H1 (cell line): ENCODE data around the gene ATF7. TPM values are rescaled to one million over a fixed set of nuclear protein-coding genes. Genes with fewer than 3 reads are reported as not detected.
A peak's percentile ranks its signal among the peaks of the same experiment; 100 is the strongest.

Experiments used
- CTCF ChIA-PET: fragments of 300-600 bp; sonication (Branson Sonifier 250); formaldehyde crosslinking; loops from one replicate; lab custom pipeline; 2021; ENCODE audit not compliant: partially characterized antibody; lab: Charles Lee
- POLR2A ChIA-PET: fragments of 300-600 bp; sonication (Branson Sonifier 250); formaldehyde crosslinking; loops from one replicate; lab custom pipeline; 2021; ENCODE audit warnings: inconsistent platforms; ENCODE audit not compliant: partially characterized antibody; lab: Charles Lee
- DNase-seq, 2 experiments: peaks; one replicate each; pipeline versions ENCODE4 v3.0.0 to v3.0.0-alpha.2; 2010 to 2022; ENCODE audit warnings: low spot score in 2 of 2, low read depth in 1 of 2, mixed read lengths in 1 of 2
- FAIRE-seq: peaks from 2 replicates; lab custom pipeline; 2011; peaks lifted over from hg19 to GRCh38; lab: Jason Lieb, UNC
- H2AFZ ChIP-seq: 2 replicates; pipeline ENCODE4 v1.8.1; 2012; ENCODE audit warnings: low read length, inconsistent platforms
- H2AK5ac ChIP-seq: 2 replicates; pipeline ENCODE4 v1.6.1; 2013; ENCODE audit warnings: low read depth, low read length
- H2BK120ac ChIP-seq: replicated peaks from 2 replicates; pipeline ENCODE3; 2013; ENCODE audit warnings: low read depth, low read length, inconsistent platforms
- H2BK12ac ChIP-seq: 2 replicates; pipeline ENCODE4 v1.6.1; 2013; ENCODE audit warnings: low read depth, low read length
- H2BK15ac ChIP-seq: 2 replicates; pipeline ENCODE4 v1.6.1; 2013; ENCODE audit warnings: low read length
- H2BK20ac ChIP-seq: 2 replicates; pipeline ENCODE4 v1.6.1; 2013; ENCODE audit warnings: low read length
- H2BK5ac ChIP-seq: 2 replicates; pipeline ENCODE4 v1.6.1; 2013; ENCODE audit warnings: low read depth, low read length
- H3K14ac ChIP-seq: 2 replicates; pipeline ENCODE4 v1.6.1; 2013; ENCODE audit warnings: inconsistent platforms; ENCODE audit not compliant: insufficient read length
- H3K18ac ChIP-seq: 2 replicates; pipeline ENCODE4 v1.6.1; 2013; ENCODE audit warnings: low read length; ENCODE audit errors: extremely low read depth
- H3K23ac ChIP-seq: 2 replicates; pipeline ENCODE4 v1.6.1; 2013; ENCODE audit warnings: inconsistent platforms; ENCODE audit not compliant: insufficient read length
- H3K23me2 ChIP-seq: 2 replicates; pipeline ENCODE4 v1.6.1; 2013; ENCODE audit warnings: low read depth, low read length
- H3K27ac ChIP-seq: 2 replicates; pipeline ENCODE4 v1.6.1; 2011; ENCODE audit warnings: low read depth, low read length, inconsistent platforms
- H3K27me3 ChIP-seq, 4 experiments: replicated peaks in 1 of 4; 1 replicate in 1 of 4; 2 replicates in 3 of 4; pipeline versions ENCODE4 v1.6.1 to v1.8.1; 2011 to 2013; ENCODE audit warnings: low read length in 3 of 4, mild to moderate bottlenecking in 3 of 4, inconsistent platforms in 2 of 4, mixed read lengths in 2 of 4, moderate library complexity in 1 of 4; ENCODE audit not compliant: control insufficient read depth in 3 of 4, insufficient read depth in 3 of 4; ENCODE audit errors: extremely low read depth in 1 of 4
- H3K36me3 ChIP-seq, 4 experiments: 2 replicates each; pipeline versions ENCODE4 v1.6.1 to v1.8.1; 2011 to 2013; ENCODE audit warnings: mild to moderate bottlenecking in 4 of 4, low read length in 3 of 4, moderate library complexity in 2 of 4, control low read depth in 1 of 4, inconsistent platforms in 1 of 4; ENCODE audit not compliant: insufficient read depth in 4 of 4, control insufficient read depth in 2 of 4
- H3K4ac ChIP-seq: replicated peaks from 2 replicates; pipeline ENCODE3; 2013; ENCODE audit warnings: low read length, low read depth, mixed read lengths, inconsistent platforms; ENCODE audit not compliant: insufficient read length
- H3K4me1 ChIP-seq, 4 experiments: replicated peaks in 1 of 4; 1 replicate in 1 of 4; 2 replicates in 3 of 4; pipeline versions ENCODE4 v1.6.1 to v1.8.1; 2011 to 2013; ENCODE audit warnings: low read length in 3 of 4, inconsistent platforms in 2 of 4, mixed read lengths in 1 of 4; ENCODE audit not compliant: insufficient read depth in 4 of 4, control insufficient read depth in 3 of 4
- H3K4me2 ChIP-seq, 2 experiments: 2 replicates each; pipeline versions ENCODE4 v1.6.1 to v1.8.1; 2011 to 2013; ENCODE audit warnings: low read depth in 2 of 2, low read length in 2 of 2, control low read depth in 1 of 2, inconsistent platforms in 1 of 2, mild to moderate bottlenecking in 1 of 2; ENCODE audit not compliant: insufficient read depth in 1 of 2
- H3K4me3 ChIP-seq, 4 experiments: fragments of 200-600, 300-600 bp in 1 of 4; sonication (generic), shearing (Covaris generic), sonication (Bioruptor Twin) in 1 of 4; 2 replicates each; pipeline versions ENCODE4 v1.5.1 to v1.8.1; 2011 to 2016; ENCODE audit warnings: low read length in 4 of 4, low read depth in 3 of 4, control low read depth in 2 of 4, inconsistent platforms in 2 of 4, mild to moderate bottlenecking in 2 of 4, mixed read lengths in 1 of 4, moderate library complexity in 1 of 4; ENCODE audit not compliant: insufficient read depth in 2 of 4; ENCODE audit errors: extremely low read depth in 1 of 4
- H3K56ac ChIP-seq: replicated peaks from 2 replicates; pipeline ENCODE3; 2013; ENCODE audit warnings: low read depth, mild to moderate bottlenecking, mixed read lengths, low read length, inconsistent platforms; ENCODE audit not compliant: insufficient read length
- H3K79me1 ChIP-seq: 2 replicates; pipeline ENCODE4 v1.6.1; 2013; ENCODE audit warnings: low read depth, low read length, control low read depth
- H3K79me2 ChIP-seq, 2 experiments: 2 replicates each; pipeline versions ENCODE4 v1.6.1 to v1.8.1; 2012 to 2013; ENCODE audit warnings: low read length in 2 of 2, mild to moderate bottlenecking in 2 of 2, inconsistent platforms in 1 of 2; ENCODE audit not compliant: insufficient read depth in 2 of 2, control insufficient read depth in 1 of 2
- H3K9ac ChIP-seq, 4 experiments: replicated peaks in 1 of 4; 1 replicate in 1 of 4; 2 replicates in 3 of 4; pipeline versions ENCODE4 v1.6.1 to v1.8.1; 2011 to 2013; ENCODE audit warnings: low read depth in 3 of 4, low read length in 3 of 4, control low read depth in 2 of 4, mild to moderate bottlenecking in 2 of 4, moderate library complexity in 2 of 4, inconsistent platforms in 1 of 4; ENCODE audit errors: extremely low read depth in 1 of 4
- H3K9me3 ChIP-seq, 2 experiments: 2 replicates each; pipeline versions ENCODE4 v1.6.1 to v1.8.1; 2012 to 2013; ENCODE audit warnings: mild to moderate bottlenecking in 2 of 2, moderate library complexity in 2 of 2, control low read depth in 1 of 2, inconsistent platforms in 1 of 2, low read depth in 1 of 2, low read length in 1 of 2, mixed read lengths in 1 of 2; ENCODE audit not compliant: insufficient read depth in 2 of 2
- H4K20me1 ChIP-seq, 2 experiments: replicated peaks in 1 of 2; 2 replicates each; pipeline versions ENCODE3 to v1.8.1; 2011 to 2013; ENCODE audit warnings: inconsistent platforms in 2 of 2, low read length in 2 of 2, mild to moderate bottlenecking in 1 of 2; ENCODE audit not compliant: insufficient read depth in 2 of 2, control insufficient read depth in 1 of 2
- H4K5ac ChIP-seq: 2 replicates; pipeline ENCODE4 v1.6.1; 2013; ENCODE audit warnings: low read length, low read depth, mixed read lengths, inconsistent platforms; ENCODE audit not compliant: insufficient read length
- H4K8ac ChIP-seq: 2 replicates; pipeline ENCODE4 v1.8.0; 2013; ENCODE audit warnings: mild to moderate bottlenecking, moderate library complexity, low read length, inconsistent platforms; ENCODE audit not compliant: insufficient read depth; ENCODE audit errors: extremely low read depth
- H4K91ac ChIP-seq: replicated peaks from 2 replicates; pipeline ENCODE3; 2013; ENCODE audit warnings: low read length, mixed read lengths, inconsistent platforms; ENCODE audit not compliant: insufficient read length
- HDAC2 ChIP-seq, 2 experiments: fragments of 300-600 bp in 1 of 2; sonication (generic) in 1 of 2; IDR thresholded peaks; 2 replicates each; pipeline ENCODE4 v1.6.1; 2011 to 2012; ENCODE audit warnings: low read depth in 2 of 2, low read length in 2 of 2, mild to moderate bottlenecking in 2 of 2, moderate library complexity in 2 of 2, borderline replicate concordance in 1 of 2, inconsistent platforms in 1 of 2
- POLR2A ChIP-seq, 2 experiments: IDR thresholded peaks; 1 replicate in 1 of 2; 2 replicates in 1 of 2; pipeline ENCODE4 v1.6.1; 2011; ENCODE audit warnings: low read depth in 2 of 2, low read length in 2 of 2, mild to moderate bottlenecking in 2 of 2; ENCODE audit errors: control extremely low read depth in 1 of 2
- POLR2AphosphoS5 ChIP-seq: IDR thresholded peaks from 2 replicates; pipeline ENCODE4 v1.6.1; 2011; ENCODE audit warnings: low read depth, low read length
- SAP30 ChIP-seq: fragments of 300-600 bp; sonication (generic); IDR thresholded peaks from 2 replicates; pipeline ENCODE4 v1.7.1; 2012; ENCODE audit warnings: low read length, moderate library complexity, mild to moderate bottlenecking, inconsistent platforms; ENCODE audit not compliant: insufficient read depth, insufficient replicate concordance
- WGBS, 2 experiments: shearing (Covaris generic) in 1 of 2; methylation state at CpG; one replicate each; pipeline versions ENCODE4 v1.1.6 to v1.1.7; 2013 to 2015; ENCODE audit warnings: low lambda C conversion rate in 2 of 2, mixed read lengths in 2 of 2, inconsistent platforms in 1 of 2, low coverage in 1 of 2, missing lambda C conversion rate in 1 of 2; ENCODE audit not compliant: insufficient replicate concordance in 2 of 2, insufficient coverage in 1 of 2, insufficient read length in 1 of 2; ENCODE audit errors: extremely low coverage in 1 of 2, missing lambda C conversion rate in 1 of 2; 5-methylcytosine and 5-hydroxymethylcytosine counted together
- polyA plus RNA-seq, 7 experiments: library from polyadenylated mRNA; depleted of rRNA in 3 of 7; stranded (reverse) in 5 of 7; unstranded in 2 of 7; fragments of >200 nt in 5 of 7; fragments of 200-250 nt in 2 of 7; gene quantifications; 1 replicate in 5 of 7; 2 replicates in 1 of 7; 4 replicates in 1 of 7; pipeline versions ENCODE4 v1.2.1 to v1.2.3, GENCODE V29; 2011 to 2013; ENCODE audit warnings: missing spikeins in 2 of 7, mixed read lengths in 2 of 7
- total RNA-seq: library from RNA; stranded (reverse); fragmentation: NEBNext Ultra II Directional; extraction: Animal tissue kit (Norgen Biotek cat#: 25700); gene quantifications from 2 replicates; pipeline ENCODE4 v1.2.1, GENCODE V29; 2021

The ATF7 gene
- total and polyA plus RNA-seq, 2 of the 8 experiments (the other 6 are each of a cell fraction or from before 2014, with no cell fraction given): 10.1 to 16.6 TPM

DNA sequence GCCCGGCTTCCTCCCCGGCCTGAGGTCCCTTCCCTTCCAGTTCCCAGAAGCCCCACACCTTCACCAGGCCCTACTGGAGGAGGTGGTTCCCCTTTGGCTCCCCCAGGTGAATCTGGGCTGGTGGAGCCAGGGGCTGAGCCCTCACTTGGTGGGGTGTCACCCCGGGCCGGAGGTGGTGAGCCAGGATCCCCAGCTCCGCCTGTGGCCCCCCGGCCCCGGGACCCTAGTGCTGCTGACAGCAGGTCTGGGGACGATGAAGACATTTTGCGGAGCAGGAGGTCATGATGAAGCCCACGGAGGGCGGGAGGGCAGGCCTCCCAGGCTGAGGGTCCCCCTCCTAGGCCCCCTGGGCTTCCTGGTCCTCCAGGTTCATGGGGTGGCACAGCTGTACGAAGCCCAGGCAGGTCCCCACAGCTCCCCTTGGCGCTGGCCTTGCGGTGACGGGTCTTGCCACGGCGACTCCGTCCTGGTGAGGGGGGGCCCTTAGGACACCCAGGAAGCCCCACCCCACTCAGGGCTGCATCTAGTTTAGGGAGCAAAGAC, 143.5 kb downstream of the ATF7 start:
- no peak overlapping the region for H4K8ac ChIP-seq
- no peaks in the 10 kb centered on the region for H3K23me2 ChIP-seq
- no peaks in the 10 kb centered on the region for H3K79me2 ChIP-seq
- H4K91ac ChIP-seq: no peak overlapping the region
- H3K4me3 ChIP-seq: no peak overlapping the region
- FAIRE-seq: no peak
- DNase-seq: no peak
- H3K27me3 ChIP-seq: no peaks in the 10 kb centered on the region
- H3K36me3 ChIP-seq: peaks cover 19 to 79% (median 47%) of the 10 kb centered on the region in 4 experiments
- no peak overlapping the region for H3K4ac ChIP-seq
- H3K14ac ChIP-seq: no peak overlapping the region
- H3K4me1 ChIP-seq: peaks cover 0 to 5% (median 1%) of the 10 kb centered on the region in 4 experiments; a peak in 4 of 7 replicates
- no peak overlapping the region for H3K27ac ChIP-seq
- no peak overlapping the region; a peak in 1 of 7 replicates for H3K9ac ChIP-seq
- H2BK12ac ChIP-seq: no peak overlapping the region
- H2BK120ac ChIP-seq: no peak overlapping the region
- H2BK20ac ChIP-seq: no peak overlapping the region
- no peak overlapping the region for H3K18ac ChIP-seq
- TF ChIP-seq SAP30 (no peak), POLR2AphosphoS5 (peak; percentile 73; the same call in 1 of the 2 replicates), HDAC2 (IDR thresholded peaks at IDR 0.05; ENCODE audit: borderline replicate concordance in 1 of 2, low read depth in 2 of 2, low read length in 2 of 2) (no peak), POLR2A (IDR thresholded peaks at IDR 0.05; ENCODE audit: control extremely low read depth in 1 of 2, low read depth in 2 of 2, low read length in 2 of 2) (peak; percentile 25 to 64)
- ChIA-PET CTCF (interaction anchor here (0.7 to 9.0 kb wide), 22 partner anchors 9 to 261 kb away, joined by 3 to 105 read pairs (median 7); partner anchors contain the start of genes MAP3K12, NPFF and TARBP2), POLR2A (interaction anchor here (0.9 to 67.0 kb wide), 18 partner anchors 11 to 265 kb away, joined by 3 to 3397 read pairs (median 4); partner anchors contain the start of genes AAAS, MAP3K12, MYG1 and NPFF)
- H3K23ac ChIP-seq: no peak overlapping the region
- WGBS, 2 experiments: 94% methylated on average over 15 of the region's 18 CpGs; no CpG with 5 or more reads in 1 of the 2 experiments
- H3K79me1 ChIP-seq: no peaks in the 10 kb centered on the region
- no peak overlapping the region for H2BK15ac ChIP-seq
- H3K9me3 ChIP-seq: no peaks in the 10 kb centered on the region
- no peak overlapping the region for H4K5ac ChIP-seq
- no peak overlapping the region for H2AFZ ChIP-seq
- H2AK5ac ChIP-seq: no peak overlapping the region
- H3K4me2 ChIP-seq: no peak overlapping the region
- no peak overlapping the region for H3K56ac ChIP-seq
- no peak overlapping the region for H2BK5ac ChIP-seq
- peaks cover 21 to 31% of the 10 kb centered on the region in 2 experiments for H4K20me1 ChIP-seq
